ENCODE measurements around the gene RBM23.
"Not testable (repeated sequence)": the region's sequence is repeated elsewhere in the genome, so short reads cannot be mapped to it uniquely, and the experiment has no call there.

The RBM23 gene

GRCh38 chr14:22915886-22916521 lies 2.9 kb downstream of the RBM23 start:
- no peak for DNase-seq (ENCODE audit: low read depth)

GRCh38 chr14:22914836-22915235 lies 4.1 kb downstream of the RBM23 start:
- DNase-seq (ENCODE audit: low read depth): not testable (repeated sequence)

GRCh38 chr14:22910916-22911315 lies 8.0 kb downstream of the RBM23 start:
- no peak for DNase-seq (ENCODE audit: low read depth)

GRCh38 chr14:22908601-22909000 lies 10.3 kb downstream of the RBM23 start:
- DNase-seq (ENCODE audit: low read depth): no peak

GRCh38 chr14:22907429-22907828 lies 11.5 kb downstream of the RBM23 start:
- no peak for DNase-seq (ENCODE audit: low read depth)

GRCh38 chr14:22906073-22906472 lies 12.9 kb downstream of the RBM23 start:
- DNase-seq (ENCODE audit: low read depth): no peak

- no peak for DNase-seq (ENCODE audit: low read depth)
These were observed 13.3 kb downstream of the RBM23 start for GRCh38 chr14:22905627-22906026.

GRCh38 chr14:22903742-22904087 lies 15.2 kb downstream of the RBM23 start:
- DNase-seq (ENCODE audit: low read depth): no peak

- no peak for DNase-seq (ENCODE audit: low read depth)
These were observed 17.1 kb downstream of the RBM23 start for GRCh38 chr14:22901799-22902198.

GRCh38 chr14:22900081-22900799 lies 18.7 kb downstream of the RBM23 start:
- DNase-seq (ENCODE audit: low read depth): no peak

- no peak for DNase-seq (ENCODE audit: low read depth)
These were observed 20.5 kb downstream of the RBM23 start for GRCh38 chr14:22898302-22899090.

- DNase-seq (ENCODE audit: low read depth): no peak
These were observed 21.6 kb downstream of the RBM23 start for GRCh38 chr14:22897357-22897756.

- no peak for DNase-seq (ENCODE audit: low read depth)
These were observed 22.2 kb downstream of the RBM23 start for GRCh38 chr14:22896760-22897159.

GRCh38 chr14:22896356-22896755 lies 22.6 kb downstream of the RBM23 start:
- no peak for DNase-seq (ENCODE audit: low read depth)

GRCh38 chr14:22895402-22895801 lies 23.5 kb downstream of the RBM23 start:
- DNase-seq (ENCODE audit: low read depth): no peak

GRCh38 chr14:22893706-22894105 lies 25.2 kb downstream of the RBM23 start:
- no peak for DNase-seq (ENCODE audit: low read depth)

GRCh38 chr14:22892488-22892887 lies 26.5 kb downstream of the RBM23 start:
- no peak for DNase-seq (ENCODE audit: low read depth)

GRCh38 chr14:22890416-22890815 lies 28.5 kb downstream of the RBM23 start:
- DNase-seq (ENCODE audit: low read depth): no peak

GRCh38 chr14:22888662-22889061 lies 30.3 kb downstream of the RBM23 start:
- DNase-seq (ENCODE audit: low read depth): no peak

GRCh38 chr14:22887990-22888378 lies 31.0 kb downstream of the RBM23 start:
- DNase-seq (ENCODE audit: low read depth): no peak

GRCh38 chr14:22887260-22887989 lies 31.5 kb downstream of the RBM23 start:
- DNase-seq (ENCODE audit: low read depth): no peak

- DNase-seq (ENCODE audit: low read depth): peak; percentile 35
These were observed 32.3 kb downstream of the RBM23 start for GRCh38 chr14:22886500-22887259.
